ENCODE results near the gene SLITRK2.

The SLITRK2 gene

DNA sequence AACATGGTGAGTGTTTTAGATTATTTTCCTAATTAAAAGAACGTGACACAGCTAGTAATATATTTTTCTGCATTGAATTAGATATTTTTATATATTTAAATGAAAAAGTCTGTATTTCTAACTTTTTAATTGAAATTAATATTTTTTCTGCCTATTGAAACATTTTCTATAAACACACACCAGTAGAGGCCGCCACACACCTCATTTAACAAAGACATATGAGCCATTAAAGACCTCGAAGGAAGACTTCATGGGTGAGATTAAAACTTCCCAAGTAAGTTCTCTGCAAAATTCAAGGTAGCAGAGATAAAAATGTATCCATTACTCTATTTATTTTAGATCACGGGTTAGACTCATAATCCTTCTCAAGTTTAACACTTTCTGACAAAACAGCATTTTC lies 8.3 kb downstream of the SLITRK2 start:
- no peaks in the 10 kb centered on the region for H3K36me3 ChIP-seq
- H3K27me3 ChIP-seq: no peaks in the 10 kb centered on the region
- H3K4me3 ChIP-seq (ENCODE audit: low read depth, low read length): no peak overlapping the region
- H3K9me3 ChIP-seq: no peaks in the 10 kb centered on the region
- no peak for DNase-seq
- no peaks in the 10 kb centered on the region for H3K4me1 ChIP-seq
- TF ChIP-seq, protein P1, sequence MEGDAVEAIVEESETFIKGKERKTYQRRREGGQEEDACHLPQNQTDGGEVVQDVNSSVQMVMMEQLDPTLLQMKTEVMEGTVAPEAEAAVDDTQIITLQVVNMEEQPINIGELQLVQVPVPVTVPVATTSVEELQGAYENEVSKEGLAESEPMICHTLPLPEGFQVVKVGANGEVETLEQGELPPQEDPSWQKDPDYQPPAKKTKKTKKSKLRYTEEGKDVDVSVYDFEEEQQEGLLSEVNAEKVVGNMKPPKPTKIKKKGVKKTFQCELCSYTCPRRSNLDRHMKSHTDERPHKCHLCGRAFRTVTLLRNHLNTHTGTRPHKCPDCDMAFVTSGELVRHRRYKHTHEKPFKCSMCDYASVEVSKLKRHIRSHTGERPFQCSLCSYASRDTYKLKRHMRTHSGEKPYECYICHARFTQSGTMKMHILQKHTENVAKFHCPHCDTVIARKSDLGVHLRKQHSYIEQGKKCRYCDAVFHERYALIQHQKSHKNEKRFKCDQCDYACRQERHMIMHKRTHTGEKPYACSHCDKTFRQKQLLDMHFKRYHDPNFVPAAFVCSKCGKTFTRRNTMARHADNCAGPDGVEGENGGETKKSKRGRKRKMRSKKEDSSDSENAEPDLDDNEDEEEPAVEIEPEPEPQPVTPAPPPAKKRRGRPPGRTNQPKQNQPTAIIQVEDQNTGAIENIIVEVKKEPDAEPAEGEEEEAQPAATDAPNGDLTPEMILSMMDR (IDR thresholded peaks at IDR 0.05; ENCODE audit: low read depth, low read length): 0 out of 2 replicates have a peak, but pooled peaks have one; percentile 10

DNA sequence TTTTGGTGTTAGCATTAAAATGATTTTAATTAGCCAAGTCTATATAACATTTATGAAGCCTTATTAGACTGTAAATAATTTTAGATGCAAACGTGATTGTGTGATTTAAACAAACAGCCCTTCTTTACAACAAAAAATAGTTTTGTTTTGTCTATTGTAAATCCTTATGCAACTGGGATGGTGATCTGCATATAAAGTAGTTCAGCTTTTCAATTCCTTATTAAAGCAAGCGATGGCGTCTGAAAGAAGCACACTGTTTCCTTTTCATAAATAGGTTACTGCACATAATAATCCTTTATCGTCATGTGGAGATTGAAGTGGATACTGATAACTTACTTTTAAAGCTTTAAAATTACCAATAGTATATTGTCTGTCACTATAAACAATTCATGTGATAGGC lies 8.8 kb downstream of the SLITRK2 start:
- Histone ChIP-seq H3K4me1 (no peaks in the 10 kb centered on the region), H3K36me3 (no peaks in the 10 kb centered on the region), H3K4me3 (ENCODE audit: low read depth, low read length) (no peak overlapping the region), H3K9me3 (no peaks in the 10 kb centered on the region), H3K27me3 (no peaks in the 10 kb centered on the region)
- TF ChIP-seq, protein P1 (IDR thresholded peaks at IDR 0.05; ENCODE audit: low read depth, low read length): no peak
- DNase-seq: no peak

DNA sequence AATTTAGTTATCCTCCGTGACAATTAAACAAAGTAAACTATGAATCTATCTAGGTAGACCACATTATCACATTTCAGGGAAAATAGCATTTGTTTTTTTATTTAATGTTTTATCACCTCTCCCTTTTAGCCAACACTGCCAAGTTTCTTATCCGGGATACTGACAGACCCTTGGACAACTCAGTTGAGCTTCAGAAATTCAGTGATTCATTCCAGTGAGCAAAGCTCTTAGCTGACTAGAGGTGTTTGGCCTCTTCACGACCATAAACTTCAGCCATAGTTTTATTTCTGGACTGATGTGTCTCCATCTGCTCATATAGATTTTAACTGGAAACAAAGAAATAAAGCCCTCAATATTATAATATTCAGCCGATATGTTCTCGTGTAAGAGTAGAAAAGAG lies 15.2 kb downstream of the SLITRK2 start:
- H3K4me1 ChIP-seq: no peaks in the 10 kb centered on the region
- no peak overlapping the region for H3K4me3 ChIP-seq (ENCODE audit: low read depth, low read length)
- H3K27me3 ChIP-seq: no peaks in the 10 kb centered on the region
- no peaks in the 10 kb centered on the region for H3K9me3 ChIP-seq
- TF ChIP-seq, protein P1 (IDR thresholded peaks at IDR 0.05; ENCODE audit: low read depth, low read length): no peak
- H3K36me3 ChIP-seq: no peaks in the 10 kb centered on the region
- DNase-seq: no peak

DNA sequence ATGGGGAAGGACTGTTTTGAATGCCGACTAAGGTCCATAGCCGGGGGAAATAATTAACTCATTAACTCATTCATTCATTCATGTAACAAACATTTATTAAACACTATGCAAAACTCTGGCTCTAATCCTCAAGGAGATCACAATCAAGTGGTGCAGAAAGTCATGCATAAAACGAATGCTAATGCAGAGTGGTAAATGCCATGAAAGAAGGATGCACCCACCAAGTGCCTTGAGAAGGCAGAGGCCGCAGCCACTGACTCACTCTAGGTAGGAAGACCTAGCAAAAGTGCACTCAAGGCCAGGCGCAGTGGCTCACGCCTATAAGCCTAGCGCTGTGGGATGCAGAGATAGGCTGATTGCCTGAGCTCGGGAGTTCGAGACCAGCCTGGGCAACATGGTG lies 22.9 kb downstream of the SLITRK2 start:
- Histone ChIP-seq H3K36me3 (no peaks in the 10 kb centered on the region), H3K4me3 (ENCODE audit: low read depth, low read length) (no peak overlapping the region), H3K4me1 (no peaks in the 10 kb centered on the region), H3K27me3 (no peaks in the 10 kb centered on the region), H3K9me3 (no peaks in the 10 kb centered on the region)
- TF ChIP-seq, protein P1 (IDR thresholded peaks at IDR 0.05; ENCODE audit: low read depth, low read length): no peak
- DNase-seq: no peak

DNA sequence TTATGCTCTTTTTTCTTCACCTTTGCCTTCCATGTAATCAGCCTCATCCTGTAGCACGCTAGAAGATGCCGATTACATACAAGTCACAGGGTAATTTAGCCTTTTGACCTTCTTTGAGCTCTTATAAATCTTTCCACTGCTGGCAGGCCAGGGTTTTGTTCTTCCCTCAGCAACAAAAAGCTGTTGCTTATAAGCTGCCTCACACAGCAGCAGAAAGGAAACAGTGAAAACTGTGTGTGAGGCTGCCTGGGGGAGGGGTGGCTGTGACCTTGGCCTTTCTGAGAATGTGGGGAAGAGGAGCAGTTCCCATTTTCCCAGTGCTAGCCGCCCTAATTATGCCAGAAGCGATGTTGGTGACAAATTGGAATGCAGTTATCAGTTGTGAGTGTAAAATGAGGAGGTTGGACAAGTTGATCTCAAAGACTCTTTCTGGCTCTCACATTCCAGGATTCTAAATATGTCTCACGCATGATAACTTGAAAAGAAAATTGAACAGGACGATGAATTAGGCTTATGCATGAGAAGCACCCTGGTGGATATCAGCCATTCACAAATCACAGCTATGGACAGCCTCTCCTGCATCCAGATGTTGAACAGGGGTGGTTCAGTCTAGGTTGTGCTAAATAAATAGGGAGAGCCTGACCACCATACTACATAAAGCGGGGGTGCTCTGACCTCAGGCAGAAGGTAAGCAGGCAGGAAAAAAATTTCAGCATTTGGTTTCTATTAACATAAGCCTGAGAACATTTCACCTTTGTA lies 25.7 kb downstream of the SLITRK2 start:
- TF ChIP-seq, protein P1 (IDR thresholded peaks at IDR 0.05; ENCODE audit: low read depth, low read length): no peak
- no peaks in the 10 kb centered on the region for H3K36me3 ChIP-seq
- no peaks in the 10 kb centered on the region for H3K27me3 ChIP-seq
- DNase-seq: no peak
- no peaks in the 10 kb centered on the region for H3K9me3 ChIP-seq
- H3K4me1 ChIP-seq: no peaks in the 10 kb centered on the region
- no peak overlapping the region for H3K4me3 ChIP-seq (ENCODE audit: low read depth, low read length)

DNA sequence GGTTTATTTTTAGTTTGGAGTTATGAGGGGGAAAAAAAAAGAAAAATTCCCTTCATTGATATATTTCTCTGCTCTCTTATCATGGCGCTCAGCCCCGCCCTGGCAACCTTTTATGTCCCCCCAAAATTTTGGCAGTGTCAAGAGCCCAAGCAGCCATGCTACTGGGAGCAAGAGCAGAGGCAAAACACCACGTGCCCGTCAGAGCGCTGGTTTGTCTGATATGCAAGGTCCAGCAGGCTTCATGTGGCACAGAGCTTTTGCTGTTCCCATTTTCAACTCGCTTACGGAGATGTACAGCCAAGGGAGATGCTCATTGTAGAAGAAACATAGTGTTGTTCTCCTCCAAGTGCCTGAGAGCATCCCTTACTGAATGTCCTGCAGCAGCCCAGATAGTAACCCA lies 27.3 kb downstream of the SLITRK2 start:
- Histone ChIP-seq H3K27me3 (no peaks in the 10 kb centered on the region), H3K9me3 (no peaks in the 10 kb centered on the region), H3K4me1 (no peaks in the 10 kb centered on the region), H3K36me3 (no peaks in the 10 kb centered on the region), H3K4me3 (ENCODE audit: low read depth, low read length) (no peak overlapping the region)
- DNase-seq: no peak
- TF ChIP-seq, protein P1 (IDR thresholded peaks at IDR 0.05; ENCODE audit: low read depth, low read length): no peak
